ENCODE results near the gene CABS1. TPM values are rescaled to one million over a fixed set of nuclear protein-coding genes. Genes with fewer than 3 reads are reported as not detected.

Gene CABS1
- total RNA-seq, 2 experiments from 2014 or later: not detected

GRCh38 chr4:70356185-70356584 is 21.4 kb downstream of the CABS1 start:
- no peak for DNase-seq
- no peaks in the 10 kb centered on the region for H3K9me3 Mint-ChIP-seq (ENCODE audit: low read depth)
- H3K27ac Mint-ChIP-seq: no peak overlapping the region
- no peak overlapping the region for H3K4me3 Mint-ChIP-seq
- no peak for ATAC-seq
- no peaks in the 10 kb centered on the region for H3K27me3 Mint-ChIP-seq
- CTCF ChIA-PET: no interaction called here
- no peaks in the 10 kb centered on the region for H3K36me3 Mint-ChIP-seq
- no peaks in the 10 kb centered on the region for H3K4me1 Mint-ChIP-seq

GRCh38 chr4:70359115-70359661 is 24.4 kb downstream of the CABS1 start:
- Mint-ChIP-seq H3K4me3 (no peak overlapping the region), H3K36me3 (no peaks in the 10 kb centered on the region), H3K27ac (no peak overlapping the region), H3K9me3 (ENCODE audit: low read depth) (no peaks in the 10 kb centered on the region), H3K27me3 (no peaks in the 10 kb centered on the region), H3K4me1 (no peaks in the 10 kb centered on the region)
- CTCF ChIA-PET: no interaction called here
- no peak for DNase-seq
- ATAC-seq: no peak

DNA sequence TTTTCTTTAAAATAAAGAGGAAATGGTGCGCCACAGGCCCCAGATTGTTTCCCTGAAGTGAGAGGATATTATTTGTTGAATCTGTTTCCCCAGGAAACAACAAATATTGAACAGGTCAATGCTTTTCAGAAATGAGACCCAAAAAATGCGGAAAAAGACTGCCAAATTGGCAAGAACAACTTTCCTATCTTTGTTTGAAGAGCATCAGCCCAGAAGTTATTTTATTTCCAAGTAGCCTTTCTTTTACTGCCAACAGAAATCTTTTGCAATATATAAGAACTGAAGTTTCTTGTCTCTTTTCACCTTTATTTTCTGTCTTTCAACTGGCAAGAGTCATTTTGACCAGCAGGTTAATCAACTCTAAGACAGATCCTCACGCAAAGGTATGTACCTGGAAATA is 25.7 kb downstream of the CABS1 start, which contains the start of gene SMR3A:
SMR3A (plus strand) TSS at position 301 of the 400 bp plus-strand sequence. CDS start 1,356 bp downstream, outside the sequence.
- CTCF ChIA-PET: no interaction called here
- Mint-ChIP-seq H3K9me3 (ENCODE audit: low read depth) (no peaks in the 10 kb centered on the region), H3K4me1 (no peaks in the 10 kb centered on the region), H3K27me3 (no peaks in the 10 kb centered on the region), H3K27ac (no peak within 1 kb of the TSS), H3K36me3 (no peaks in the 10 kb centered on the region), H3K4me3 (no peak within 1 kb of the TSS)
- DNase-seq (no peak), ATAC-seq (no peak)

DNA sequence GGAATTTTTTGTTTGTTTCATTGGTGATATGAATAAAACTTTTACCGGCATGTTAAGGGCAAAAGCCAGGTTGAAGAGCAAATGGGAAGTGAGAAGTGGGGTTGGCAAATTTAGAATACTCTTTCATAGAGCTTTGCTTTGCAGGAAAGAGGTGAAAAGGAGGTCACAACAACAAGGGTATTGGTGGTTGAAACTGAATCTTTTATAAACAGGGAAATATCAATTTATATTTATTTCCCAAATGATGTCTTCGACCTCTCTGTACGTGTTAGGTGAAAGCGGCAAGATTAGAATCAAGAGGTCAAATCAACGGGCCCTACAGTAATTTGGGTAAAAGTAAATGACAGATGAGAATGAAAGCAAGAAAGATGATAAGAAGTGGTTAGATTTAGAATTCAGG is 29.2 kb downstream of the CABS1 start:
- CTCF ChIA-PET: no interaction called here
- Mint-ChIP-seq H3K27ac (no peak overlapping the region), H3K4me1 (no peaks in the 10 kb centered on the region), H3K36me3 (no peaks in the 10 kb centered on the region), H3K4me3 (no peak overlapping the region), H3K9me3 (ENCODE audit: low read depth) (no peaks in the 10 kb centered on the region), H3K27me3 (no peaks in the 10 kb centered on the region)
- no peak for DNase-seq
- ATAC-seq: no peak

- H3K9me3 Mint-ChIP-seq (ENCODE audit: low read depth): no peaks in the 10 kb centered on the region
- H3K4me1 Mint-ChIP-seq: no peaks in the 10 kb centered on the region
- H3K4me3 Mint-ChIP-seq: no peak overlapping the region
- DNase-seq (no peak), ATAC-seq (no peak)
- H3K27me3 Mint-ChIP-seq: no peaks in the 10 kb centered on the region
- H3K27ac Mint-ChIP-seq: no peak overlapping the region
- no peaks in the 10 kb centered on the region for H3K36me3 Mint-ChIP-seq
- CTCF ChIA-PET: no interaction called here
These were observed 30.7 kb downstream of the CABS1 start for GRCh38 chr4:70365479-70365878.

DNA sequence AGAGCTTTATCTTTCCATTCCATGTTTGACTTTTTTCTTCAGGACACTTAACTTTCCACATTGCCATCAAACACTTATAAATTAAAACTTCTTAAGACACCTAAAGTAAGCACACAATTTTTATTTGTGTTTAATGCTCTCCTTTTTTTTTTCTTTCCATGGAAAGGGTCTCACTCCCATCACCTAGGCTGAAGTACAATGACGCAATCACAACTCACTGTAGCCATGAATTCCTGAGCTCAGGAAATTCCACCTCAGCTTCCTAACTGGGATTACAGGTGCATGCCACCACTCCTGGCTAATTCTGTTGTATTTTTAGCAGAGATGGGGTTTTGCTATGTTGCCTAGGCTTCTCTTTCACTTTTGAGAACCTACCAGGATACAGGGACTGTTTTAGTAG is 33.0 kb downstream of the CABS1 start:
- no peak overlapping the region for H3K27ac Mint-ChIP-seq
- no peak for DNase-seq
- no peak for ATAC-seq
- CTCF ChIA-PET: no interaction called here
- no peak overlapping the region for H3K4me3 Mint-ChIP-seq
- H3K9me3 Mint-ChIP-seq (ENCODE audit: low read depth): no peaks in the 10 kb centered on the region
- H3K4me1 Mint-ChIP-seq: no peaks in the 10 kb centered on the region
- H3K36me3 Mint-ChIP-seq: no peaks in the 10 kb centered on the region
- H3K27me3 Mint-ChIP-seq: no peaks in the 10 kb centered on the region

DNA sequence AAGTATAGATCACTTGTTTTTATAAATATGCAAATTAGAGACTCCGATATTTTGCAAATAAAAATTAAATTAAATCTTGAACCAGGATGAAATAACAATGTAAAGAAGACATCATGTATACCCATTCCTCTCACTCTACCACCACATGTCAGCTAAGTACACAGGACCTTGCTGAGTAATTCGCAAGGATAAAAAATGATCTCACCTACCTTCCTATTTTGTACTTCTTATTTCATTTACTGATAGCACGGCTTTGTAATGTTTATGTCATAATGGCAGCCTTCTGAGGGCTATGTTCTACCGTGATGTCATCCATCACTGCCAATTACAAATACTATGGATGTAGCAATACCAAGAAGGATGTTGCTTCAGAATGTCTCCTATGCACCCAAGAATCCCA is 37.2 kb downstream of the CABS1 start:
- DNase-seq: no peak

GRCh38 chr4:70372760-70373159 is 38.0 kb downstream of the CABS1 start:
- H3K4me1 Mint-ChIP-seq: no peaks in the 10 kb centered on the region
- DNase-seq (no peak), ATAC-seq (no peak)
- CTCF ChIA-PET: no interaction called here
- H3K27ac Mint-ChIP-seq: no peak overlapping the region
- H3K9me3 Mint-ChIP-seq (ENCODE audit: low read depth): no peaks in the 10 kb centered on the region
- H3K27me3 Mint-ChIP-seq: no peaks in the 10 kb centered on the region
- H3K4me3 Mint-ChIP-seq: no peak overlapping the region
- no peaks in the 10 kb centered on the region for H3K36me3 Mint-ChIP-seq

More for the DNA sequence above, 37.2 kb downstream of the CABS1 start:
- no peak overlapping the region for H3K27ac Mint-ChIP-seq
- H3K9me3 Mint-ChIP-seq (ENCODE audit: low read depth): no peaks in the 10 kb centered on the region
- no peak for ATAC-seq
- H3K4me1 Mint-ChIP-seq: no peaks in the 10 kb centered on the region
- no peak overlapping the region for H3K4me3 Mint-ChIP-seq
- CTCF ChIA-PET: no interaction called here
- no peaks in the 10 kb centered on the region for H3K27me3 Mint-ChIP-seq
- H3K36me3 Mint-ChIP-seq: no peaks in the 10 kb centered on the region

DNA sequence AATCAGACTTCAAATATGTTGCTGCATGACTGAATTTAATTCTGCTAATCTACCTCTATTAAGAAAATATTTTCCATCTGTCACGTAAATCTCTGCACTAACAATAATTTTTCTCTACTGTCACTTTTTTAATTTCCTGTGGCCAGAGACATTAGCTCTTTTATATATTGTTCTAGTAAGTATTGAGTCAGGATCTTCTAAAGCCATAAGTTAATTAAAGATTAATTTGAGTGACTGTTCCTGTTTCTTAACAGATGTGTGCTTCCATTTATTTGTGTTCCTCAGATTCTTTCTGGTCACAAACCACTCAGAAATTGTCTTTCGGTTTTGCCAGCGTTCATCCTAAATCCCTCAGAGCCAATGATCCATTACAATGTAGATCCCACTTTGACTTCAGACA is 45.8 kb downstream of the CABS1 start:
- Mint-ChIP-seq H3K4me3 (no peak overlapping the region), H3K9me3 (ENCODE audit: low read depth) (peaks cover 2% of the 10 kb centered on the region), H3K27ac (no peak overlapping the region), H3K4me1 (no peaks in the 10 kb centered on the region), H3K27me3 (no peaks in the 10 kb centered on the region), H3K36me3 (no peaks in the 10 kb centered on the region)
- DNase-seq: no peak
- CTCF ChIA-PET: no interaction called here
- no peak for ATAC-seq

- Mint-ChIP-seq H3K27me3 (no peaks in the 10 kb centered on the region), H3K27ac (no peak within 1 kb of the TSS), H3K9me3 (ENCODE audit: low read depth) (peaks cover 2% of the 10 kb centered on the region), H3K4me3 (no peak within 1 kb of the TSS), H3K36me3 (no peaks in the 10 kb centered on the region), H3K4me1 (no peaks in the 10 kb centered on the region)
- CTCF ChIA-PET: no interaction called here
- ATAC-seq (no peak), DNase-seq (no peak)
These were observed 48.0 kb downstream of the CABS1 start, which contains the start of gene SMR3B for GRCh38 chr4:70382691-70383181. Gene SMR3B (plus strand): TSS chr4:70383131. CDS start chr4:70384511, 1,380 bp downstream.

Other genes with a start within 250 kb of the CABS1 start
- not detected for gene PRR27, start 180.7 kb upstream of the CABS1 start, total RNA-seq
- not detected for gene ODAM, start 139.3 kb upstream of the CABS1 start, total RNA-seq
- gene FDCSP, start 108.9 kb upstream of the CABS1 start, total RNA-seq: not detected
- gene CSN3, start 92.4 kb upstream of the CABS1 start, total RNA-seq: not detected
- not detected for gene SMR3A, start 25.8 kb downstream of the CABS1 start, total RNA-seq
- gene SMR3B, start 48.1 kb downstream of the CABS1 start, total RNA-seq: not detected
- not detected for gene OPRPN, start 63.0 kb downstream of the CABS1 start, total RNA-seq
- not detected for gene MUC7, start 137.2 kb downstream of the CABS1 start, total RNA-seq
- not detected for gene AMTN, start 183.6 kb downstream of the CABS1 start, total RNA-seq

Measured in activated CD8-positive, alpha-beta memory T cell treated with anti-CD3 and anti-CD28 coated beads, Interleukin-2, amount 10 ng/mL, durations not matched to agents 7 days and 5 days (primary cell).